ENCODE data around the gene INCA1.

Gene INCA1

GRCh38 chr17:4970273-4970672, 27.0 kb downstream of the INCA1 start:
- DNase-seq (ENCODE audit: low read depth) = no peak

GRCh38 chr17:4969551-4970173, 27.7 kb downstream of the INCA1 start:
- no peak for DNase-seq (ENCODE audit: low read depth)

GRCh38 chr17:4969047-4969550, 28.2 kb downstream of the INCA1 start:
- DNase-seq (ENCODE audit: low read depth) = no peak

GRCh38 chr17:4968486-4969046, 28.8 kb downstream of the INCA1 start:
- no peak for DNase-seq (ENCODE audit: low read depth)

GRCh38 chr17:4967539-4968485, 29.5 kb downstream of the INCA1 start, which contains the start of gene SPAG7:
Gene SPAG7, minus strand, starts transcription at chr17:4967817. Its CDS starts 13 bp downstream, at chr17:4967804.
- peak; percentile 87 for DNase-seq (ENCODE audit: low read depth)

GRCh38 chr17:4966844-4967538, 30.3 kb downstream of the INCA1 start:
- DNase-seq (ENCODE audit: low read depth) = peak; percentile 88

GRCh38 chr17:4965311-4965986, 31.9 kb downstream of the INCA1 start:
- DNase-seq (ENCODE audit: low read depth) = no peak

- no peak for DNase-seq (ENCODE audit: low read depth)
These were observed 36.9 kb downstream of the INCA1 start for GRCh38 chr17:4960279-4960922.

- no peak for DNase-seq (ENCODE audit: low read depth)
These were observed 37.9 kb downstream of the INCA1 start for GRCh38 chr17:4959261-4959965.

GRCh38 chr17:4958102-4958501, 39.2 kb downstream of the INCA1 start:
- DNase-seq (ENCODE audit: low read depth) = no peak

GRCh38 chr17:4956493-4957061, 40.7 kb downstream of the INCA1 start:
- DNase-seq (ENCODE audit: low read depth) = no peak

- DNase-seq (ENCODE audit: low read depth) = no peak
These were observed 42.2 kb downstream of the INCA1 start for GRCh38 chr17:4955091-4955490.

- no peak for DNase-seq (ENCODE audit: low read depth)
These were observed 43.8 kb downstream of the INCA1 start for GRCh38 chr17:4953451-4953961.

- no peak for DNase-seq (ENCODE audit: low read depth)
These were observed 45.8 kb downstream of the INCA1 start for GRCh38 chr17:4951486-4951885.

GRCh38 chr17:4950746-4951204, 46.5 kb downstream of the INCA1 start, which contains the start of gene ENO3:
Gene ENO3, plus strand, starts transcription at chr17:4951119. Its CDS starts 711 bp downstream, at chr17:4951830.
- no peak for DNase-seq (ENCODE audit: low read depth)

GRCh38 chr17:4950075-4950745, 47.1 kb downstream of the INCA1 start:
- DNase-seq (ENCODE audit: low read depth) = no peak

- DNase-seq (ENCODE audit: low read depth) = peak; percentile 62
These were observed 47.8 kb downstream of the INCA1 start for GRCh38 chr17:4949321-4950074.

- peak; percentile 66 for DNase-seq (ENCODE audit: low read depth)
These were observed 48.4 kb downstream of the INCA1 start for GRCh38 chr17:4948931-4949320.
